ENCODE data around the gene FBN1.

- TF ChIP-seq CTCF (conservative IDR thresholded peaks at IDR 0.05) (no peak), ZFX (IDR thresholded peaks at IDR 0.05) (no peak)
Measured at GRCh38 chr15:48644467-48644826, 1.1 kb downstream of the FBN1 start.

Data from C4-2B (cell line).